Measurements from ENCODE around the gene C2orf69.

DNA sequence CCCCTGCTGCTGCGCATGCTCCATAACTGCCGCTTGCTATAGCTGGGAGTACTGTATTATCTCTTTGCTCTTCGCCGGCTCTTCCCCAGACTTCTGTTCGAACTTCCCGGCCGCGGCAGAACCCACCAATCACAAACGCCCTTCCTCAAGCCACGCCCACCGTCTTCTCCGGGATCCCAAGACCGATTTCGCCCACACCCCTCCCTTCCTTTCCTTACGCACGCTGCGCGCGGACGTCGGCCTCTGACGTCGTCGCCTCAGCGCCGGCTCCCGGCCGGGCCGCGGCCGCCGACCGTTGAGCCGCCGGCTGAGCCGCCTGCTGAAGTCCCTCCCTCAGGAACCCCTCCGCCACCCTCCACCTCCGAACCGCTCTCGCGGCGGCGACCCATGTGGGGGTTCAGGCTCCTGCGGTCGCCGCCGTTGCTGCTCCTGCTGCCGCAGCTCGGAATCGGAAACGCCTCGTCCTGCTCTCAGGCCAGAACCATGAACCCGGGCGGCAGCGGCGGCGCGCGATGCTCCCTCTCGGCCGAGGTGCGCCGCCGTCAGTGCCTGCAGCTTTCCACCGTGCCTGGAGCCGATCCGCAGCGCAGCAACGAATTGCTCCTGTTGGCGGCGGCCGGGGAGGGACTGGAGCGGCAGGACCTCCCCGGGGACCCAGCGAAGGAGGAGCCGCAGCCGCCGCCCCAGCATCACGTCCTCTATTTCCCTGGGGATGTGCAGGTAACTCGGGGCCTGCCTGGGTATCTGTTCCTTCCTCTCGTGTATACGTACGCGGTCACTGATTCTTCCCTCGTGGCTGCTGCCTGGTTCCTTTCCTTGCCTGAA lies at the start of gene C2orf69:
- TF ChIP-seq SUZ12 (IDR thresholded peaks at IDR 0.05; ENCODE audit: extremely low read depth, insufficient read depth, insufficient read length) (no peak), ZNF274 (IDR thresholded peaks at IDR 0.05; ENCODE audit: low read depth, low read length) (no peak)
